HEK293 (cell line): ENCODE results near the gene BTBD9.

Source experiments
- CTCF ChIA-PET: fragments of 350-600 bp; formaldehyde crosslinking; extraction: SDS; loops from one replicate; lab custom pipeline; 2021; ENCODE audit warnings: antibody characterized with exemption; lab: Yijun Ruan, JAX
- POLR2A ChIA-PET: fragments of 300-600 bp; formaldehyde crosslinking; extraction: SDS; loops from one replicate; lab custom pipeline; 2020; ENCODE audit warnings: antibody characterized with exemption, inconsistent platforms; lab: Yijun Ruan, JAX
- H3K27ac ChIP-seq: fragments of 200-500 bp; sonication (Bioruptor generic); 2 replicates; pipeline ENCODE4 v1.5.1; 2014; ENCODE audit warnings: low read depth, low read length, control low read depth, inconsistent platforms; ENCODE audit errors: extremely low read depth
- H3K36me3 ChIP-seq, 2 experiments: fragments of 200-500 bp in 1 of 2; sonication (Bioruptor generic) in 1 of 2; 1 replicate in 1 of 2; 2 replicates in 1 of 2; pipeline ENCODE4 v1.5.1; 2014 to 2017; ENCODE audit warnings: inconsistent platforms in 2 of 2, low read length in 2 of 2; ENCODE audit not compliant: control insufficient read depth in 2 of 2, insufficient read depth in 1 of 2
- H3K4me1 ChIP-seq: fragments of 200-500 bp; sonication (Bioruptor generic); 2 replicates; pipeline ENCODE4 v1.5.1; 2014; ENCODE audit warnings: mild to moderate bottlenecking, low read length, inconsistent platforms; ENCODE audit not compliant: control insufficient read depth, insufficient read depth
- H3K4me3 ChIP-seq: 2 replicates; pipeline ENCODE4 v1.5.1; 2011; ENCODE audit warnings: low read depth, mild to moderate bottlenecking, control low read depth, low read length, moderate library complexity
- H3K9me3 ChIP-seq: fragments of 200-500 bp; sonication (Bioruptor generic); 2 replicates; pipeline ENCODE4 v1.5.1; 2014; ENCODE audit warnings: low read depth, low read length, inconsistent platforms; ENCODE audit not compliant: control insufficient read depth, insufficient read depth
- GLI2 ChIP-seq: fragments of 450-650 bp; formaldehyde crosslinking; IDR thresholded peaks from 2 replicates; pipeline ENCODE4; 2017; ENCODE audit warnings: missing biosample characterization, missing genetic modification characterization, low read depth, borderline replicate concordance
- OSR2 ChIP-seq: fragments of 450-650 bp; formaldehyde crosslinking; IDR thresholded peaks from 2 replicates; pipeline ENCODE4 v1.5.1; 2016; ENCODE audit warnings: missing biosample characterization, missing genetic modification characterization
- ZBTB17 ChIP-seq: fragments of 450-650 bp; formaldehyde crosslinking; IDR thresholded peaks from 2 replicates; pipeline ENCODE4 v1.5.1; 2016; ENCODE audit warnings: missing biosample characterization, missing genetic modification characterization
- ZBTB21 ChIP-seq: fragments of 450-650 bp; formaldehyde crosslinking; IDR thresholded peaks from 2 replicates; pipeline ENCODE4 v1.5.1; 2017; ENCODE audit warnings: missing biosample characterization, missing genetic modification characterization
- ZNF140 ChIP-seq: fragments of 450-650 bp; formaldehyde crosslinking; IDR thresholded peaks from 2 replicates; pipeline ENCODE4 v1.5.1; 2016; ENCODE audit warnings: missing biosample characterization, missing genetic modification characterization
- ZNF202 ChIP-seq: fragments of 450-650 bp; formaldehyde crosslinking; IDR thresholded peaks from 2 replicates; pipeline ENCODE4 v1.5.1; 2016; ENCODE audit warnings: missing biosample characterization, missing genetic modification characterization, borderline replicate concordance
- ZNF214 ChIP-seq: fragments of 450-650 bp; formaldehyde crosslinking; IDR thresholded peaks from 2 replicates; pipeline ENCODE4 v1.5.1; 2017; ENCODE audit warnings: missing biosample characterization, mild to moderate bottlenecking, missing genetic modification characterization, borderline replicate concordance
- ZNF274 ChIP-seq, 2 experiments: fragments of 200-500 bp in 1 of 2; fragments of 450-650 bp in 1 of 2; sonication (Bioruptor generic) in 1 of 2; formaldehyde crosslinking in 1 of 2; IDR thresholded peaks; 2 replicates each; pipeline versions ENCODE4 v1.5.1 to v1.6.1; 2014 to 2016; ENCODE audit warnings: borderline replicate concordance in 1 of 2, inconsistent platforms in 1 of 2, low read length in 1 of 2, missing biosample characterization in 1 of 2, missing genetic modification characterization in 1 of 2
- ZNF366 ChIP-seq: fragments of 450-650 bp; formaldehyde crosslinking; conservative IDR thresholded peaks from 2 replicates; pipeline ENCODE4 v1.5.1; 2016; ENCODE audit warnings: missing biosample characterization, missing genetic modification characterization
- ZNF558 ChIP-seq: fragments of 450-650 bp; formaldehyde crosslinking; IDR thresholded peaks from 2 replicates; pipeline ENCODE4 v1.5.1; 2016; ENCODE audit warnings: missing biosample characterization, missing genetic modification characterization
- ZNF629 ChIP-seq: fragments of 450-650 bp; formaldehyde crosslinking; IDR thresholded peaks from 2 replicates; pipeline ENCODE4 v1.5.1; 2017; ENCODE audit warnings: missing biosample characterization, missing genetic modification characterization
- ZNF664 ChIP-seq: fragments of 450-650 bp; formaldehyde crosslinking; IDR thresholded peaks from 2 replicates; pipeline ENCODE4 v1.5.1; 2016; ENCODE audit warnings: missing biosample characterization, missing genetic modification characterization
- ZNF707 ChIP-seq: fragments of 450-650 bp; formaldehyde crosslinking; IDR thresholded peaks from 2 replicates; pipeline ENCODE4 v1.5.1; 2016; ENCODE audit warnings: missing biosample characterization, missing genetic modification characterization
- ZNF792 ChIP-seq: fragments of 450-650 bp; formaldehyde crosslinking; IDR thresholded peaks from 2 replicates; pipeline ENCODE4 v1.5.1; 2016; ENCODE audit warnings: missing biosample characterization, missing genetic modification characterization
- ZXDB ChIP-seq: fragments of 450-650 bp; formaldehyde crosslinking; IDR thresholded peaks from 2 replicates; pipeline ENCODE4 v1.5.1; 2016; ENCODE audit warnings: missing biosample characterization, missing genetic modification characterization
- TF ChIP-seq, protein P1 (sequence below): fragments of 450-650 bp; formaldehyde crosslinking; IDR thresholded peaks from 2 replicates; pipeline ENCODE4 v1.5.1; 2016; ENCODE audit warnings: missing biosample characterization, missing genetic modification characterization
- TF ChIP-seq, protein P2 (sequence below): fragments of 450-650 bp; formaldehyde crosslinking; IDR thresholded peaks from 2 replicates; pipeline ENCODE4 v1.5.1; 2016; ENCODE audit warnings: missing biosample characterization, missing genetic modification characterization
- TF ChIP-seq, protein P3 (sequence below): fragments of 450-650 bp; formaldehyde crosslinking; IDR thresholded peaks from 2 replicates; pipeline ENCODE4 v1.5.1; 2016; ENCODE audit warnings: missing biosample characterization, missing genetic modification characterization
- TF ChIP-seq, protein P4 (sequence below): fragments of 450-650 bp; formaldehyde crosslinking; IDR thresholded peaks from 2 replicates; pipeline ENCODE4 v1.5.1; 2016; ENCODE audit warnings: missing biosample characterization, missing genetic modification characterization
- TF ChIP-seq, protein P5 (sequence below): fragments of 450-650 bp; formaldehyde crosslinking; IDR thresholded peaks from 2 replicates; pipeline ENCODE4 v1.5.1; 2017; ENCODE audit warnings: missing biosample characterization, missing genetic modification characterization

Gene BTBD9

DNA sequence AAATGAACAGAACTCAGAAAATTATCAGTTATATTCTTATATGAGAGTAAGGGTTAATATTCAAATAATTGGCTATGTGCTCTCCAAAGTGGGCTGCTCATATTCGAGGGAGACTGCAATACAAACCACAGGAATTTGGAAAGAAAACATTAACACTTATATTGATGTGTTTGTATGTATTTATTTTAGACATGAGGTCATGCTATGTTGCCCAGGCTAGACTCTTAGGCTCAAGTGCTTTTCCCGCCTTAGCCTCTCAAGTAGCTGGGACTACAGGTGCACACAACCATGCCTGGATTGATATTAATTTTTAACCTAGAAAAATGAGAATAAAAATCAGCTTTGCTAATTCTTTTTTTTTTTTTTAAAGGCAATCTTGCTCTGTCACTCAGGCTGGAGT, 35.0 kb downstream of the BTBD9 start (continued):
- TF ChIP-seq, protein P1, sequence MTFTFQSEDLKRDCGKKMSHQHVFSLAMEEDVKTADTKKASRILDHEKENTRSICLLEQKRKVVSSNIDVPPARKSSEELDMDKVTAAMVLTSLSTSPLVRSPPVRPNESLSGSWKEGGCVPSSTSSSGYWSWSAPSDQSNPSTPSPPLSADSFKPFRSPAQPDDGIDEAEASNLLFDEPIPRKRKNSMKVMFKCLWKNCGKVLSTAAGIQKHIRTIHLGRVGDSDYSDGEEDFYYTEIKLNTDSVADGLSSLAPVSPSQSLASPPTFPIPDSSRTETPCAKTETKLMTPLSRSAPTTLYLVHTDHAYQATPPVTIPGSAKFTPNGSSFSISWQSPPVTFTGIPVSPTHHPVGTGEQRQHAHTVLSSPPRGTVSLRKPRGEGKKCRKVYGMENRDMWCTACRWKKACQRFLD = no peak
- TF ChIP-seq, protein P2, sequence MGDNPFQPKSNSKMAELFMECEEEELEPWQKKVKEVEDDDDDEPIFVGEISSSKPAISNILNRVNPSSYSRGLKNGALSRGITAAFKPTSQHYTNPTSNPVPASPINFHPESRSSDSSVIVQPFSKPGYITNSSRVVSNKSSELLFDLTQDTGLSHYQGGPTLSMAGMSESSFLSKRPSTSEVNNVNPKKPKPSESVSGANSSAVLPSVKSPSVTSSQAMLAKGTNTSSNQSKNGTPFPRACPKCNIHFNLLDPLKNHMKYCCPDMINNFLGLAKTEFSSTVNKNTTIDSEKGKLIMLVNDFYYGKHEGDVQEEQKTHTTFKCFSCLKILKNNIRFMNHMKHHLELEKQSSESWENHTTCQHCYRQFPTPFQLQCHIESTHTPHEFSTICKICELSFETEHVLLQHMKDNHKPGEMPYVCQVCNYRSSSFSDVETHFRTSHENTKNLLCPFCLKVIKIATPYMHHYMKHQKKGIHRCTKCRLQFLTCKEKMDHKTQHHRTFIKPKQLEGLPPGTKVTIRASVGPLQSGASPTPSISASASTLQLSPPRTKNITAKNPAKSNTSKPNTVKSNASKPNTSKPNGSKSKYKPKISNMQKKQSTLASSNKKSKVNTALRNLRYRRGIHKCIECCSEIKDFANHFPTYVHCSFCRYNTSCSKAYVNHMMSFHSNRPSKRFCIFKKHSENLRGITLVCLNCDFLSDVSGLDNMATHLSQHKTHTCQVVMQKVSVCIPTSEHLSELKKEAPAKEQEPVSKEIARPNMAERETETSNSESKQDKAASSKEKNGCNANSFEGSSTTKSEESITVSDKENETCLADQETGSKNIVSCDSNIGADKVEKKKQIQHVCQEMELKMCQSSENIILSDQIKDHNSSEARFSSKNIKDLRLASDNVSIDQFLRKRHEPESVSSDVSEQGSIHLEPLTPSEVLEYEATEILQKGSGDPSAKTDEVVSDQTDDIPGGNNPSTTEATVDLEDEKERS (tag by site-specific recombination) = no peak
- peak; percentile 46; the same call in 1 of the 2 replicates for TF ChIP-seq GLI2 (tag by site-specific recombination)
- peak; percentile 22; the same call in 1 of the 2 replicates for TF ChIP-seq ZBTB17 (tag by site-specific recombination)
- TF ChIP-seq ZNF558 (tag by site-specific recombination) = no peak
- TF ChIP-seq ZNF140 (tag by site-specific recombination) = no peak
- peak; percentile 51; the same call in 1 of the 2 replicates for TF ChIP-seq ZNF366 (tag by site-specific recombination)
- no peak for TF ChIP-seq ZNF214 (tag by site-specific recombination)
- TF ChIP-seq OSR2 (tag by site-specific recombination) = peak; percentile 86
- TF ChIP-seq ZNF792 (tag by site-specific recombination) = no peak
- peak; percentile 65 for TF ChIP-seq ZXDB (tag by site-specific recombination)
- no peak for TF ChIP-seq ZNF202 (tag by site-specific recombination)
- TF ChIP-seq ZNF664 (tag by site-specific recombination) = no peak
- TF ChIP-seq, protein P3, sequence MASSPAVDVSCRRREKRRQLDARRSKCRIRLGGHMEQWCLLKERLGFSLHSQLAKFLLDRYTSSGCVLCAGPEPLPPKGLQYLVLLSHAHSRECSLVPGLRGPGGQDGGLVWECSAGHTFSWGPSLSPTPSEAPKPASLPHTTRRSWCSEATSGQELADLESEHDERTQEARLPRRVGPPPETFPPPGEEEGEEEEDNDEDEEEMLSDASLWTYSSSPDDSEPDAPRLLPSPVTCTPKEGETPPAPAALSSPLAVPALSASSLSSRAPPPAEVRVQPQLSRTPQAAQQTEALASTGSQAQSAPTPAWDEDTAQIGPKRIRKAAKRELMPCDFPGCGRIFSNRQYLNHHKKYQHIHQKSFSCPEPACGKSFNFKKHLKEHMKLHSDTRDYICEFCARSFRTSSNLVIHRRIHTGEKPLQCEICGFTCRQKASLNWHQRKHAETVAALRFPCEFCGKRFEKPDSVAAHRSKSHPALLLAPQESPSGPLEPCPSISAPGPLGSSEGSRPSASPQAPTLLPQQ = peak; percentile 46; the same call in 1 of the 2 replicates
- no peak for TF ChIP-seq ZNF274 (IDR thresholded peaks at IDR 0.05; ENCODE audit: low read length)
- no peak for TF ChIP-seq ZNF274 (tag by site-specific recombination; IDR thresholded peaks at IDR 0.05; ENCODE audit: borderline replicate concordance)

DNA sequence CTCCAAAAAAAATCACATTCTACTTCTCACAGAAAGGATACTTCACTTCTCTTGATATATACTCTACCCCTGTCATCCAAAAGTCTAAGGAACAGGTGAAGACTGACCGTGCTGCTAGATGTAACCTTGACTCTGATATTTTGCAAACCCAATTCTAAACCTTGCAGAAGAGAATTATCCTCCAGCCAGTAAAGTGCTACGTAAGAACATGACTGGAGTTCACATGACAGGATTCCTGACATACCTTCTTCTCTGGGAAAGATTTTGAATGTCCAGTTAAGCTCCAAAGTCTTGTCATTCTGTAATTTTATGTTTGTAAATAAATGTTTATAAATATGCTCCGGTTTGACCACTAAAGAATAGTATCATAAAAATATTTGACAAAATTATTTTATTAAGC, 35.8 kb downstream of the BTBD9 start:
- H3K9me3 ChIP-seq = no peaks in the 10 kb centered on the region
- POLR2A ChIA-PET = no interaction called here
- no peak overlapping the region for H3K27ac ChIP-seq
- TF ChIP-seq ZNF707 (tag by site-specific recombination) = no peak
- TF ChIP-seq ZNF629 (tag by site-specific recombination) = peak; percentile 33; the same call in 1 of the 2 replicates
- peak; percentile 16; the same call in 1 of the 2 replicates for TF ChIP-seq ZBTB21 (tag by site-specific recombination)
- peaks cover 17% of the 10 kb centered on the region for H3K4me1 ChIP-seq
- no peaks in the 10 kb centered on the region for H3K36me3 ChIP-seq
- CTCF ChIA-PET = interaction anchor here (0.5 to 0.6 kb wide), 2 partner anchors 61 to 592 kb away, joined by 4 to 6 read pairs; no protein-coding TSS in a partner anchor
- no peak overlapping the region for H3K4me3 ChIP-seq

DNA sequence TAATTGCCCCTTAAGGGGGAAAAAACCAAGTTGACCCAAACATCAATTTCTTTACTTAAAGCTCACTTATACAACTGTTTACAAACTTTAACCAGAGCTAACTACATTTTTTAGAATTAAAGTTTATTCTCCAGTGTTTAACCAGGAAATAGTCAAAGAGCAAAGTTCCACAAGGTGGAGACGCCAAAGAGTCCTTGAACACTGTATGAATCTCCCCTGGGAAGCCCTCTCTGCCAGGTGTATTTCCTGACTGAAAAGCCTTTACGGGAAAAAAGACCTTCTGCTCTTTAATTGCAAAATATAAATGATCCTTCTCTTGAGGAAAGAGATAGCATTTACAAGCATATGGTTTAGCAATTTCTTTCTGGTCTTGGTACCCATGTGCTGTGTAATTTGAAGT, 36.2 kb downstream of the BTBD9 start:
- Histone ChIP-seq H3K36me3 (no peaks in the 10 kb centered on the region), H3K4me1 (peaks cover 17% of the 10 kb centered on the region), H3K27ac (no peak overlapping the region), H3K9me3 (no peaks in the 10 kb centered on the region), H3K4me3 (no peak overlapping the region)
- ChIA-PET CTCF (interaction anchor here (0.6 kb wide), 1 partner anchor 591 kb away, joined by 6 read pairs; no protein-coding TSS in a partner anchor), POLR2A (no interaction called here)
- TF ChIP-seq, protein P4, sequence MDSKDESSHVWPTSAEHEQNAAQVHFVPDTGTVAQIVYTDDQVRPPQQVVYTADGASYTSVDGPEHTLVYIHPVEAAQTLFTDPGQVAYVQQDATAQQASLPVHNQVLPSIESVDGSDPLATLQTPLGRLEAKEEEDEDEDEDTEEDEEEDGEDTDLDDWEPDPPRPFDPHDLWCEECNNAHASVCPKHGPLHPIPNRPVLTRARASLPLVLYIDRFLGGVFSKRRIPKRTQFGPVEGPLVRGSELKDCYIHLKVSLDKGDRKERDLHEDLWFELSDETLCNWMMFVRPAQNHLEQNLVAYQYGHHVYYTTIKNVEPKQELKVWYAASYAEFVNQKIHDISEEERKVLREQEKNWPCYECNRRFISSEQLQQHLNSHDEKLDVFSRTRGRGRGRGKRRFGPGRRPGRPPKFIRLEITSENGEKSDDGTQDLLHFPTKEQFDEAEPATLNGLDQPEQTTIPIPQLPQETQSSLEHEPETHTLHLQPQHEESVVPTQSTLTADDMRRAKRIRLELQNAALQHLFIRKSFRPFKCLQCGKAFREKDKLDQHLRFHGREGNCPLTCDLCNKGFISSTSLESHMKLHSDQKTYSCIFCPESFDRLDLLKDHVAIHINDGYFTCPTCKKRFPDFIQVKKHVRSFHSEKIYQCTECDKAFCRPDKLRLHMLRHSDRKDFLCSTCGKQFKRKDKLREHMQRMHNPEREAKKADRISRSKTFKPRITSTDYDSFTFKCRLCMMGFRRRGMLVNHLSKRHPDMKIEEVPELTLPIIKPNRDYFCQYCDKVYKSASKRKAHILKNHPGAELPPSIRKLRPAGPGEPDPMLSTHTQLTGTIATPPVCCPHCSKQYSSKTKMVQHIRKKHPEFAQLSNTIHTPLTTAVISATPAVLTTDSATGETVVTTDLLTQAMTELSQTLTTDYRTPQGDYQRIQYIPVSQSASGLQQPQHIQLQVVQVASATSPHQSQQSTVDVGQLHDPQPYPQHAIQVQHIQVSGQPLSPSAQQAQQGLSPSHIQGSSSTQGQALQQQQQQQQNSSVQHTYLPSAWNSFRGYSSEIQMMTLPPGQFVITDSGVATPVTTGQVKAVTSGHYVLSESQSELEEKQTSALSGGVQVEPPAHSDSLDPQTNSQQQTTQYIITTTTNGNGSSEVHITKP = peak; percentile 41
- TF ChIP-seq, protein P5, sequence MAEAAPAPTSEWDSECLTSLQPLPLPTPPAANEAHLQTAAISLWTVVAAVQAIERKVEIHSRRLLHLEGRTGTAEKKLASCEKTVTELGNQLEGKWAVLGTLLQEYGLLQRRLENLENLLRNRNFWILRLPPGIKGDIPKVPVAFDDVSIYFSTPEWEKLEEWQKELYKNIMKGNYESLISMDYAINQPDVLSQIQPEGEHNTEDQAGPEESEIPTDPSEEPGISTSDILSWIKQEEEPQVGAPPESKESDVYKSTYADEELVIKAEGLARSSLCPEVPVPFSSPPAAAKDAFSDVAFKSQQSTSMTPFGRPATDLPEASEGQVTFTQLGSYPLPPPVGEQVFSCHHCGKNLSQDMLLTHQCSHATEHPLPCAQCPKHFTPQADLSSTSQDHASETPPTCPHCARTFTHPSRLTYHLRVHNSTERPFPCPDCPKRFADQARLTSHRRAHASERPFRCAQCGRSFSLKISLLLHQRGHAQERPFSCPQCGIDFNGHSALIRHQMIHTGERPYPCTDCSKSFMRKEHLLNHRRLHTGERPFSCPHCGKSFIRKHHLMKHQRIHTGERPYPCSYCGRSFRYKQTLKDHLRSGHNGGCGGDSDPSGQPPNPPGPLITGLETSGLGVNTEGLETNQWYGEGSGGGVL = no peak
